Immature natural killer cell (primary cell): Measurements from ENCODE around the gene SLC9C2. TPM values are rescaled to one million over a fixed set of nuclear protein-coding genes. Genes with fewer than 3 reads are reported as not detected.
"Not testable (repeated sequence)": the region's sequence is repeated elsewhere in the genome, so short reads cannot be mapped to it uniquely, and the experiment has no call there.

Source experiments
- DNase-seq, 3 donors: peaks; one replicate each; pipeline ENCODE4 v3.0.0; 2022; ENCODE audit warnings: mixed read lengths in 1 of 3
- H3K27ac Mint-ChIP-seq, 6 donors: one replicate each; pipeline ENCODE4 v1.8.0; 2020; ENCODE audit warnings: mixed read lengths in 6 of 6, mild to moderate bottlenecking in 5 of 6, inconsistent platforms in 4 of 6, moderate library complexity in 3 of 6
- H3K27me3 Mint-ChIP-seq, 3 donors: one replicate each; pipeline ENCODE4 v1.8.0; 2020 to 2021; ENCODE audit warnings: low read depth in 3 of 3, mild to moderate bottlenecking in 3 of 3, mixed read lengths in 3 of 3, moderate library complexity in 3 of 3, inconsistent platforms in 1 of 3
- H3K36me3 Mint-ChIP-seq, 3 donors: one replicate each; pipeline ENCODE4 v1.8.0; 2020; ENCODE audit warnings: mixed read lengths in 3 of 3, inconsistent platforms in 2 of 3, mild to moderate bottlenecking in 2 of 3
- H3K4me1 Mint-ChIP-seq, 2 donors: one replicate each; pipeline ENCODE4 v1.8.0; 2020; ENCODE audit warnings: inconsistent platforms in 2 of 2, mild to moderate bottlenecking in 2 of 2, mixed read lengths in 2 of 2, moderate library complexity in 1 of 2
- H3K4me3 Mint-ChIP-seq, 5 donors: one replicate each; pipeline ENCODE4 v1.8.0; 2020; ENCODE audit warnings: mild to moderate bottlenecking in 5 of 5, mixed read lengths in 5 of 5, inconsistent platforms in 3 of 5, moderate library complexity in 3 of 5
- H3K9me3 Mint-ChIP-seq, 6 donors: one replicate each; pipeline ENCODE4 v1.8.0; 2020; ENCODE audit warnings: mild to moderate bottlenecking in 6 of 6, mixed read lengths in 6 of 6, inconsistent platforms in 4 of 6, moderate library complexity in 3 of 6
- polyA plus RNA-seq, 3 donors: library from polyadenylated mRNA; unstranded; fragments of 300-500 nt; fragmentation: Illumina TruSeq; gene quantifications; one replicate each; pipeline ENCODE4 v1.2.3, GENCODE V29; 2021

SLC9C2 gene
- polyA plus RNA-seq, 3 donors from 2014 or later = not detected

- no peak overlapping the region for H3K4me3 Mint-ChIP-seq
- H3K4me1 Mint-ChIP-seq = peaks cover 4 to 10% of the 10 kb centered on the region in 2 donors
- no peak overlapping the region for H3K27ac Mint-ChIP-seq
- no peaks in the 10 kb centered on the region for H3K9me3 Mint-ChIP-seq
- no peak for DNase-seq
- H3K27me3 Mint-ChIP-seq = peaks cover 0 to 2% (median 0%) of the 10 kb centered on the region in 3 donors
- no peaks in the 10 kb centered on the region for H3K36me3 Mint-ChIP-seq
These were observed 73.8 kb downstream of the SLC9C2 start for GRCh38 chr1:173529106-173529505.

GRCh38 chr1:173527151-173527826 lies 75.6 kb downstream of the SLC9C2 start:
- H3K27ac Mint-ChIP-seq = no peak overlapping the region
- no peaks in the 10 kb centered on the region for H3K9me3 Mint-ChIP-seq
- no peaks in the 10 kb centered on the region for H3K36me3 Mint-ChIP-seq
- no peak for DNase-seq
- H3K27me3 Mint-ChIP-seq = peaks cover 0 to 2% (median 0%) of the 10 kb centered on the region in 3 donors
- H3K4me3 Mint-ChIP-seq = no peak overlapping the region
- peaks cover 1 to 6% of the 10 kb centered on the region in 2 donors for H3K4me1 Mint-ChIP-seq

- Mint-ChIP-seq H3K36me3 (no peaks in the 10 kb centered on the region), H3K4me1 (no peaks in the 10 kb centered on the region), H3K4me3 (no peak overlapping the region), H3K9me3 (no peaks in the 10 kb centered on the region), H3K27ac (no peak overlapping the region), H3K27me3 (peaks cover 0 to 4% (median 0%) of the 10 kb centered on the region in 3 donors)
- DNase-seq = no peak
These were observed 76.9 kb downstream of the SLC9C2 start for GRCh38 chr1:173525926-173526325.

- Mint-ChIP-seq H3K27me3 (peaks cover 0 to 3% (median 0%) of the 10 kb centered on the region in 3 donors), H3K4me3 (no peak overlapping the region), H3K9me3 (peaks cover 0 to 2% (median 0%) of the 10 kb centered on the region in 6 donors), H3K36me3 (no peaks in the 10 kb centered on the region), H3K27ac (no peak overlapping the region), H3K4me1 (no peaks in the 10 kb centered on the region)
- no peak for DNase-seq
These were observed 79.5 kb downstream of the SLC9C2 start for GRCh38 chr1:173523329-173523728.

GRCh38 chr1:173520799-173521198 lies 82.1 kb downstream of the SLC9C2 start:
- H3K27ac Mint-ChIP-seq = no peak overlapping the region
- peaks cover 0 to 2% (median 0%) of the 10 kb centered on the region in 6 donors for H3K9me3 Mint-ChIP-seq
- DNase-seq = no peak
- no peaks in the 10 kb centered on the region for H3K36me3 Mint-ChIP-seq
- peaks cover 0 to 3% (median 0%) of the 10 kb centered on the region in 3 donors for H3K27me3 Mint-ChIP-seq
- H3K4me1 Mint-ChIP-seq = no peaks in the 10 kb centered on the region
- H3K4me3 Mint-ChIP-seq = no peak overlapping the region

GRCh38 chr1:173514503-173514902 lies 88.4 kb downstream of the SLC9C2 start:
- H3K27ac Mint-ChIP-seq, DNase-seq, H3K4me1 Mint-ChIP-seq, H3K4me3 Mint-ChIP-seq, H3K27me3 Mint-ChIP-seq, H3K9me3 Mint-ChIP-seq, H3K36me3 Mint-ChIP-seq: not testable (repeated sequence)

GRCh38 chr1:173509797-173510196 lies 93.1 kb downstream of the SLC9C2 start:
- Mint-ChIP-seq H3K27me3 (peaks cover 0 to 5% (median 4%) of the 10 kb centered on the region in 3 donors), H3K4me1 (no peaks in the 10 kb centered on the region), H3K36me3 (peaks cover 0 to 6% (median 5%) of the 10 kb centered on the region in 3 donors), H3K9me3 (peaks cover 0 to 9% (median 4%) of the 10 kb centered on the region in 6 donors), H3K4me3 (no peak overlapping the region), H3K27ac (no peak overlapping the region)
- DNase-seq = no peak

GRCh38 chr1:173508541-173508940 lies 94.3 kb downstream of the SLC9C2 start:
- peaks cover 0 to under 1% (median 0%) of the 10 kb centered on the region in 3 donors for H3K36me3 Mint-ChIP-seq
- peaks cover 0 to 4% (median 4%) of the 10 kb centered on the region in 3 donors for H3K27me3 Mint-ChIP-seq
- no peak overlapping the region for H3K4me3 Mint-ChIP-seq
- no peaks in the 10 kb centered on the region for H3K4me1 Mint-ChIP-seq
- peaks cover 0 to 1% (median under 1%) of the 10 kb centered on the region in 6 donors for H3K9me3 Mint-ChIP-seq
- H3K27ac Mint-ChIP-seq = no peak overlapping the region
- no peak for DNase-seq

GRCh38 chr1:173507847-173508209 lies 95.0 kb downstream of the SLC9C2 start:
- peaks cover 0 to 4% (median 4%) of the 10 kb centered on the region in 3 donors for H3K27me3 Mint-ChIP-seq
- H3K4me1 Mint-ChIP-seq = no peaks in the 10 kb centered on the region
- DNase-seq = no peak
- no peaks in the 10 kb centered on the region for H3K9me3 Mint-ChIP-seq
- no peaks in the 10 kb centered on the region for H3K36me3 Mint-ChIP-seq
- no peak overlapping the region for H3K4me3 Mint-ChIP-seq
- H3K27ac Mint-ChIP-seq = no peak overlapping the region

- no peak for DNase-seq
- no peak overlapping the region for H3K4me3 Mint-ChIP-seq
- H3K27me3 Mint-ChIP-seq = peaks cover 0 to 5% (median 4%) of the 10 kb centered on the region in 3 donors
- no peaks in the 10 kb centered on the region for H3K36me3 Mint-ChIP-seq
- H3K4me1 Mint-ChIP-seq = no peaks in the 10 kb centered on the region
- no peak overlapping the region for H3K27ac Mint-ChIP-seq
- H3K9me3 Mint-ChIP-seq = no peaks in the 10 kb centered on the region
These were observed 95.5 kb downstream of the SLC9C2 start for GRCh38 chr1:173507205-173507846.

- Mint-ChIP-seq H3K4me3 (no peak overlapping the region), H3K4me1 (no peaks in the 10 kb centered on the region), H3K9me3 (no peaks in the 10 kb centered on the region), H3K36me3 (no peaks in the 10 kb centered on the region), H3K27ac (no peak overlapping the region), H3K27me3 (peaks cover 0 to 8% (median 4%) of the 10 kb centered on the region in 3 donors)
- no peak for DNase-seq
These were observed 96.4 kb downstream of the SLC9C2 start for GRCh38 chr1:173506437-173506836.

- no peak for DNase-seq
- Mint-ChIP-seq H3K36me3 (no peaks in the 10 kb centered on the region), H3K27me3 (peaks cover 0 to 9% (median 4%) of the 10 kb centered on the region in 3 donors), H3K4me3 (no peak overlapping the region), H3K9me3 (no peaks in the 10 kb centered on the region), H3K27ac (no peak overlapping the region), H3K4me1 (no peaks in the 10 kb centered on the region)
These were observed 97.5 kb downstream of the SLC9C2 start for GRCh38 chr1:173505391-173505790.

- H3K9me3 Mint-ChIP-seq = no peaks in the 10 kb centered on the region
- peaks cover 0 to 9% (median 4%) of the 10 kb centered on the region in 3 donors for H3K27me3 Mint-ChIP-seq
- no peak for DNase-seq
- H3K36me3 Mint-ChIP-seq = no peaks in the 10 kb centered on the region
- H3K27ac Mint-ChIP-seq = no peak overlapping the region
- H3K4me1 Mint-ChIP-seq = no peaks in the 10 kb centered on the region
- H3K4me3 Mint-ChIP-seq = no peak overlapping the region
These were observed 98.6 kb downstream of the SLC9C2 start for GRCh38 chr1:173504268-173504667.

GRCh38 chr1:173503391-173503790 lies 99.5 kb downstream of the SLC9C2 start:
- no peak overlapping the region for H3K4me3 Mint-ChIP-seq
- no peaks in the 10 kb centered on the region for H3K4me1 Mint-ChIP-seq
- no peaks in the 10 kb centered on the region for H3K9me3 Mint-ChIP-seq
- H3K27me3 Mint-ChIP-seq = peaks cover 0 to 9% (median 4%) of the 10 kb centered on the region in 3 donors
- no peak overlapping the region for H3K27ac Mint-ChIP-seq
- no peak for DNase-seq
- H3K36me3 Mint-ChIP-seq = no peaks in the 10 kb centered on the region
